Epithelial cell of proximal tubule (primary cell): ENCODE results near the gene PON3. TPM values are rescaled to one million over a fixed set of nuclear protein-coding genes. Genes with fewer than 3 reads are reported as not detected.

Experiments used
- DNase-seq: peaks from one replicate; pipeline ENCODE4 v3.0.0-alpha.2; 2011; ENCODE audit warnings: low read depth
- H3K4me3 ChIP-seq: 2 replicates; pipeline ENCODE4 v1.5.1; 2011; ENCODE audit warnings: low read depth, mild to moderate bottlenecking, low read length
- total RNA-seq: library from RNA; depleted of rRNA; stranded (reverse); fragments of >200 nt; gene quantifications from 2 replicates; pipeline ENCODE4 v1.2.3, GENCODE V29; 2015
- TF ChIP-seq, protein P1 (sequence below): conservative IDR thresholded peaks from 2 replicates; pipeline ENCODE4 v1.5.1; 2012; ENCODE audit warnings: low read depth, mild to moderate bottlenecking, low read length

PON3 gene
- total RNA-seq, 1 donor from 2014 or later, result not detected

GRCh38 chr7:95357623-95358022, 38.6 kb downstream of the PON3 start:
- H3K4me3 ChIP-seq, result no peak overlapping the region
- DNase-seq, result no peak
- TF ChIP-seq, protein P1, sequence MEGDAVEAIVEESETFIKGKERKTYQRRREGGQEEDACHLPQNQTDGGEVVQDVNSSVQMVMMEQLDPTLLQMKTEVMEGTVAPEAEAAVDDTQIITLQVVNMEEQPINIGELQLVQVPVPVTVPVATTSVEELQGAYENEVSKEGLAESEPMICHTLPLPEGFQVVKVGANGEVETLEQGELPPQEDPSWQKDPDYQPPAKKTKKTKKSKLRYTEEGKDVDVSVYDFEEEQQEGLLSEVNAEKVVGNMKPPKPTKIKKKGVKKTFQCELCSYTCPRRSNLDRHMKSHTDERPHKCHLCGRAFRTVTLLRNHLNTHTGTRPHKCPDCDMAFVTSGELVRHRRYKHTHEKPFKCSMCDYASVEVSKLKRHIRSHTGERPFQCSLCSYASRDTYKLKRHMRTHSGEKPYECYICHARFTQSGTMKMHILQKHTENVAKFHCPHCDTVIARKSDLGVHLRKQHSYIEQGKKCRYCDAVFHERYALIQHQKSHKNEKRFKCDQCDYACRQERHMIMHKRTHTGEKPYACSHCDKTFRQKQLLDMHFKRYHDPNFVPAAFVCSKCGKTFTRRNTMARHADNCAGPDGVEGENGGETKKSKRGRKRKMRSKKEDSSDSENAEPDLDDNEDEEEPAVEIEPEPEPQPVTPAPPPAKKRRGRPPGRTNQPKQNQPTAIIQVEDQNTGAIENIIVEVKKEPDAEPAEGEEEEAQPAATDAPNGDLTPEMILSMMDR, result peak; percentile 62

DNA sequence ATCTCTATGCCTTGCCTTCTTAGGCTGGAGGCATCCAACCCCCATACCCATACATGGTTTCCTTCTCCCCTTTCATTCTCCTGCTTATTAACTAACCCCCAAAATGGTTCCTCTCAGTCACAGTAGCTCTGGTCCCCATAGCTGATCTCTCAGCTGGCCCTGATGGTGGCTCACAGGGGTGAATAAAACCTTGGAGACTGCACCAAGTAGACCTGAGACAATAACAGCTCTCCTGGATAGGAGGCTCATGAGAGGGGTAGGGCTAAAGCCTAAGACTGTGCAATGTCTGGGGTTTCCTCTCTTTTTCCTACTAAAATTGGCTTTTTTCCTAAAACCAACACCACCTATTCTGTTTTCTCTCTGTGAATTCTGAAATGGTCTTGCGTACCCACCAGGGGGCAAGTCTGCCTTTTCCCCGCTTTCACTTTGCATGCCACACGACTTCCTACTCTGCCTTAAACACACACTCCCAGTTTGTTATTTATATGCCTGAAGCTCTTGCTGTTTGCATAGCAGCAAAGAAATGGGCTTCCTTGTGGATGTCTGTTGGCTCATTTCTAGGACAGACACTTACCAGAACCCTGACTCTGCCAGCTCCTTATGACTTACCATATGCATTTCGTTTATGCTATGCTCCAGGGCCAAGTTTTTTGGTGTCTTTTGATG, 53.4 kb downstream of the PON3 start:
- TF ChIP-seq, protein P1, result no peak
- no peak for DNase-seq
- H3K4me3 ChIP-seq, result no peak overlapping the region

- TF ChIP-seq, protein P1, result no peak
- DNase-seq, result no peak
- no peak overlapping the region for H3K4me3 ChIP-seq
Observed at GRCh38 chr7:95342029-95342428, 54.1 kb downstream of the PON3 start.

GRCh38 chr7:95340491-95340890, 55.7 kb downstream of the PON3 start:
- no peak for DNase-seq
- TF ChIP-seq, protein P1, result no peak
- no peak overlapping the region for H3K4me3 ChIP-seq

DNA sequence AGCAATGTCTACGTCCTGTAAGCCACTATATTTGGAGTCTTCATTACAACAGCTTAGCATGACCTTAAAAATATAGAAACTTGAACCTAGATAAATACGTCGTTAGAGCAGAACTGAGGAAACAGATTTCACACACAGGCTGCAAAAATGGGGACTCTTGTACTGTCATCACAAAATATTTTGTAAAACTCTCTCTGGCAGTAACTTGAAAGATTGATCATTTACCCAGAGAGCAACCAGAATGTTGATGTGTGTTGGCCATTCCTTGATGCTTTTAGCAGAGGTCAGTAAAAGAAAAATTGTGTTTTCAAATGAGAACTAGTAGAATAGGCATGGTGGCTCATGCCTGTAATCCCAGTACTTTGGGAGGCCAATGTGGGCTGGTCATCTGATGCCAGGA, 57.3 kb downstream of the PON3 start:
- H3K4me3 ChIP-seq, result no peak overlapping the region
- no peak for DNase-seq
- TF ChIP-seq, protein P1, result no peak

DNA sequence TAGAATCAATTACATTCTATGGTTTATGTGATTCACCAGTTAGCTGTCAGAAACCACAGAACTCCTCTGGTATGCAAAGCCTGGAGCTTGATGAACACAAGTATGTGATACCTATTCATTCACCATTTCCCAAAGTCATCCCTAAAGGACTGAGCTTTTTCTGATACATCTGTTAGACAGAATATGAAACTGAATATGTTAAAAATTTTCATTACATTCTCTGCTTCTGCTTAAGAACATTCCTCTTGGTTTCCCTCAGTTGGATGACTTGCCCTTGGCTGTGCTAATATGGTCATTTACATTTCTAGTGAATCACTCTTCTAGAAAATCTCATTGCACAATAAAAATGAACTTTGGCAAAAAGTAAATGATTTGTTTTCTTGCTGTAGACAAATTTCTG, 61.1 kb downstream of the PON3 start:
- H3K4me3 ChIP-seq, result no peak overlapping the region
- TF ChIP-seq, protein P1, result no peak
- peak; percentile 64 for DNase-seq

- no peak overlapping the region for H3K4me3 ChIP-seq
- no peak for DNase-seq
- TF ChIP-seq, protein P1, result no peak
Observed at GRCh38 chr7:95334447-95334846, 61.7 kb downstream of the PON3 start.
